ENCODE results near the gene FBRS. TPM values are rescaled to one million over a fixed set of nuclear protein-coding genes. Genes with fewer than 3 reads are reported as not detected.

FBRS gene
- total RNA-seq, 1 donor from 2014 or later, result 27.8 TPM

DNA sequence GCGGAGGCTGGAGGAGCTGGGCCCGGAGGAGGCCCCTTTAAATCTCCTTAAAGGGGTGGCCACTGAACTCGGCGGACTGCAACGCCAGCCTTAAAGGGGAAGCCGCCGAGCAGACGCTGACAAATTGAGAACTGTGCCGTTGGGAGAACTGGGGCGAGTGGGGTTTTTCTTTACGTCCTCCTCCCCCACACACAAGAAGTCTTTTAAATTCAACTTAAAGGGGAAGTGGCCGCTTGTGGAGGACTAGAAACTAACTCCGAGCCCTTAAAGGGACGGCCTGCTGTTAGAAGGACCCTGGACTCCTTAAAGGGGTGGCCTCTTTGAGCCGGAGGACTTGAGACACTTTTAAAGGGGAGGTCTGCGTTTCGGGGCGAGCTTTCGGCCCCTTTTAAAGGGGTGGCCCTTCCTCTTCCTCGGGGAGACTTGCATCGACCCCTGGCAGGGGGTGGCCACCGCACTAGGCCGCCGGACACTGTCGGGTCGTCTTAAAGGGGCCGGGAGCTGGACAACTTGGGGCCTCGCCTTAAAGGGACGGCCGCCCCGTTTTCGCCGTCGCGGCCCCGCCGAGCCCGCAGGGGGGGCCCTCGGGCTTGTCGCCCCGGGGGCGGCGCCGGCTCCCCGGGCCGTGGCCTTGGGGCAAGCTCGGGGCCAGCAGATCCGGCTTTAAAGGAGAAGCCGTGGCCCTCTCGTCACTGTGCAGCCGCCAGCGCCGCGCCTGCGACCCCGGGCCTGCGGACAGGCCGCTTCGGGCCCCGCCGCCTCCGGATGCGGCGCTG, 688 bp downstream of the FBRS start:
- Histone ChIP-seq H3K36me3 (peaks cover 65% of the 10 kb centered on the region), H3K4me1 (peaks cover 63% of the 10 kb centered on the region)

DNA sequence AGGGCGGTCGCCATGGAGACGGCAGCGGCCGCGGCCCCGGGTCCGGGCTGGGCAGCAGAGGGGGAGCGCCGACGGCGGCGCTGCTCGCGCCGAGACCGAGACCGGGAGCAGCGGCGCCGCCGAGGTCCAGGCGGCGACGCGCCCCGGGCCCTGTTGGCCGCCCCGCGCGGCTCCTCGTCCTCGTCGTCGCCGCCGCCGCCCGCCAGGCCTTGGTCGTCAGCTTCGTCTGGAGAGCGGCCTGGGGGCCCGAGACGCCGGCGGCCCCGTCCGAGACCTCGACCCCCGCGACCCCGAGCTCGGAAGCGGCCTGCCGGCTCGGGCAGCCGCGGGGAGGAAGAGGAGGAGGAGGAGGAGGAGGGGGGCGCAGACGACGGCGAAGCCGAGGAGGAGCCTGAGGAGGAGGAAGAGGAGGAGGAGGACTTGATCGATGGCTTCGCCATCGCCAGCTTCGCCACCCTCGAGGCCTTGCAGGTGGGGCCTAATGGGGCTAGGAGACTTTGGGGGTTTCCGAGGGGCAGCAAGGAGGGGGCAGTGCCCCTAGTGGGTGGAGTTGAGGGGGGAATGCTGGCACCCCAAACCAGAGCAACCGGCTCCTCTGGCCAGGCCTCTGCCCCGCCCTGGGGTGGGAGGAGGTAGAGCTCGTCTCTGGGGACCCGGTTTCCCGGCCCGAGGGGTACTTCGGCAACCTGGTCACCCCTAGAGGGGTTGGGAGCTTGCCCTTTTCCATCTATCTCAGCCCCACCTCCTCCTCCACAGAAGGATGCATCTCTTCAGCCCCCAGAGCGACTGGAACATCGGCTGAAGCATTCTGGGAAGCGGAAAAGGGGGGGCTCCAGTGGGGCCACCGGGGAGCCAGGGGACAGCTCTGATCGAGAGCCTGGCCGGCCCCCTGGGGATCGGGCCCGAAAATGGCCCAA, 1.5 kb downstream of the FBRS start:
- Histone ChIP-seq H3K27me3 (ENCODE audit: low read depth) (no peaks in the 10 kb centered on the region), H3K9me3 (replicated peaks) (no peaks in the 10 kb centered on the region), H3K4me3 (peak overlapping the region; percentile 88), H3K4me1 (peaks cover 65% of the 10 kb centered on the region), H3K36me3 (peaks cover 64% of the 10 kb centered on the region), H3K27ac (replicated peaks) (peak overlapping the region; percentile 100)
- intact Hi-C loops (cut with micrococcal nuclease), result no loop called here
- no peak for DNase-seq
- TF ChIP-seq, protein P1, sequence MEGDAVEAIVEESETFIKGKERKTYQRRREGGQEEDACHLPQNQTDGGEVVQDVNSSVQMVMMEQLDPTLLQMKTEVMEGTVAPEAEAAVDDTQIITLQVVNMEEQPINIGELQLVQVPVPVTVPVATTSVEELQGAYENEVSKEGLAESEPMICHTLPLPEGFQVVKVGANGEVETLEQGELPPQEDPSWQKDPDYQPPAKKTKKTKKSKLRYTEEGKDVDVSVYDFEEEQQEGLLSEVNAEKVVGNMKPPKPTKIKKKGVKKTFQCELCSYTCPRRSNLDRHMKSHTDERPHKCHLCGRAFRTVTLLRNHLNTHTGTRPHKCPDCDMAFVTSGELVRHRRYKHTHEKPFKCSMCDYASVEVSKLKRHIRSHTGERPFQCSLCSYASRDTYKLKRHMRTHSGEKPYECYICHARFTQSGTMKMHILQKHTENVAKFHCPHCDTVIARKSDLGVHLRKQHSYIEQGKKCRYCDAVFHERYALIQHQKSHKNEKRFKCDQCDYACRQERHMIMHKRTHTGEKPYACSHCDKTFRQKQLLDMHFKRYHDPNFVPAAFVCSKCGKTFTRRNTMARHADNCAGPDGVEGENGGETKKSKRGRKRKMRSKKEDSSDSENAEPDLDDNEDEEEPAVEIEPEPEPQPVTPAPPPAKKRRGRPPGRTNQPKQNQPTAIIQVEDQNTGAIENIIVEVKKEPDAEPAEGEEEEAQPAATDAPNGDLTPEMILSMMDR (IDR thresholded peaks at IDR 0.05; ENCODE audit: borderline replicate concordance), result no peak

More for the DNA sequence above, 688 bp downstream of the FBRS start:
- intact Hi-C loops (cut with micrococcal nuclease), result no loop called here
- Histone ChIP-seq H3K27ac (replicated peaks) (peak overlapping the region; percentile 100), H3K9me3 (replicated peaks) (no peaks in the 10 kb centered on the region), H3K27me3 (ENCODE audit: low read depth) (no peaks in the 10 kb centered on the region), H3K4me3 (peak overlapping the region; percentile 88)
- TF ChIP-seq, protein P1 (IDR thresholded peaks at IDR 0.05; ENCODE audit: borderline replicate concordance), result peak; percentile 9
- peak; percentile 76 for DNase-seq

DNA sequence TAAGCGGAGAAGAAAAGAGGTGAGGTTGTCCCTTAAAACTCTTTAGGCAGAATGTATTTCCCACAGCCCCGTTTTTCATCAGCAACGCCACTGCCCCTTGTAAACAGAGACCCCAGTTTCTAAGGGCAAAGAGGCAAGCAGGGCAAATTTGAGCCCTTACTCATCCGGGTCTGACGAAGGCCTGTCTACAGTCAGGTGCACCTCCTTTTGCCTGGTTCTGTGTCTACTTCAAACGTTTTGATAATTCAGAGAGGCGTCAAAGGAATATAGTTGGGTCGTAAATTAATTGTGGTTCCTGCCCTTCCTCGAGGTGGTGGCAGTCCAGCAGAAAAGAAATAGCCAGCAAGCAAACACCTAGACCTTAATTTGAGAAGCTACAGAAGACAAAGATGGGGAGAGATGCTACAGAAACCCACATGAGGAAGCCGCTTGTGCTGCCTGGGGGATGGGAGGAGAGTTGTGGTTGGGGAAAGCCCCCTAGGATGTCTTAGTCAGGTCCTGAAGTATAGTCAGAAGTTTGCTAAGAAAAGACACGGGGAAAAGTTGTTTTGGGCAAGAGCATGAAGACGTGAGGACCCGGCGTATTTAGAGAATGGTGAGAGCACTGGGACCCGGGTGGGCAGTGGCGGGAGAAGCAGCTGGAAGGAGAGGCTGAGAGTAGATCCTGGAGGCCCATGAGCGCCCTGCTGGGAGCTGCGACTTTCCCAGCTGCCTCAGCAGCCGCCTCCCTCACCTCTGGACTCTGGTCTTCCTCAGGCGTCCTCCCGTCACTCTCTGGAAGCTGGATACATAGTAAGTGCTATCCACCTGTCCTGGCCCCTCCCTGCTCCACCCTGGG, 2.4 kb downstream of the FBRS start:
- H3K9me3 ChIP-seq (replicated peaks), result no peaks in the 10 kb centered on the region
- no peak for DNase-seq
- no peaks in the 10 kb centered on the region for H3K27me3 ChIP-seq (ENCODE audit: low read depth)
- peak overlapping the region; percentile 88 for H3K4me3 ChIP-seq
- peaks cover 72% of the 10 kb centered on the region for H3K4me1 ChIP-seq
- TF ChIP-seq, protein P1 (IDR thresholded peaks at IDR 0.05; ENCODE audit: borderline replicate concordance), result no peak
- peaks cover 64% of the 10 kb centered on the region for H3K36me3 ChIP-seq
- intact Hi-C loops (cut with micrococcal nuclease), result no loop called here
- peak overlapping the region; percentile 100 for H3K27ac ChIP-seq (replicated peaks)

DNA sequence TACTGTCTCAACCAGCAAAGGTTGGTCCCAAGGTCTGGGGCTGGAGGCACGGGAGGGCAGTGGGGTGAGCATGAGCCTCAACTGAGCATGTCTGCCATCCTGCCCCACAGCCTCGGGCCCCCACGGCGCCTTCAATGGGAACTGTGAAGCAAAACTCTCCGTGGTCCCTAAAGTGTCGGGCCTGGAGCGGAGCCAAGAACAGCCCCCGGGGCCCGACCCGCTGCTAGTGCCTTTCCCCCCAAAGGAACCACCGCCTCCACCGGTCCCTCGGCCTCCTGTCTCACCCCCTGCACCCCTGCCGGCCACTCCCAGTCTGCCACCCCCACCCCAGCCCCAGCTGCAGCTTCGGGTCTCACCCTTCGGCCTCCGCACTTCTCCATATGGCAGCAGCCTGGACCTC, 4.2 kb downstream of the FBRS start:
- Histone ChIP-seq H3K9me3 (replicated peaks) (no peaks in the 10 kb centered on the region), H3K4me1 (peaks cover 60% of the 10 kb centered on the region), H3K27ac (replicated peaks) (no peak overlapping the region), H3K4me3 (no peak overlapping the region), H3K27me3 (ENCODE audit: low read depth) (no peaks in the 10 kb centered on the region), H3K36me3 (peaks cover 71% of the 10 kb centered on the region)
- intact Hi-C loops (cut with micrococcal nuclease), result no loop called here
- DNase-seq, result no peak
- TF ChIP-seq, protein P1 (IDR thresholded peaks at IDR 0.05; ENCODE audit: borderline replicate concordance), result no peak

DNA sequence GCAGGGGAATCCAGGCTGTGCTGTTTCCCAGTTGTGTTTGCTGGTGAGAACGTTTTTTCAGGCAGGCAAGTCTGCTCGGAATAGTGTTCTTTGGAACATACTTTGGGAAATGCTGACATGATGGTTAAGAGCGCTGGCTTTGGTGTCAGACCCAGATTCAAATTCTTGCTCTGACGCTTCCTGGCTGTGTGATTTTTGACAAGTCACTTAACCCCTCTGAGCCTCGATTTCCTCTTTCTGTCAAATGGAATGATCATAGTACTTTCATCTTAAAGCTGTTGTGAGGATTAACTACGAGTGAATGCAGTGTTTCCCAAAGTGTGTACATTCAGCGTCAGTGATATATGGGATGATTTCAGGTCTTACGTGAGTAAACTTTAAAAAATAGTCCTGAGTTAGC, 4.8 kb downstream of the FBRS start:
- intact Hi-C loops (cut with micrococcal nuclease), result no loop called here
- H3K4me1 ChIP-seq, result peaks cover 58% of the 10 kb centered on the region
- H3K27me3 ChIP-seq (ENCODE audit: low read depth), result no peaks in the 10 kb centered on the region
- no peaks in the 10 kb centered on the region for H3K9me3 ChIP-seq (replicated peaks)
- H3K27ac ChIP-seq (replicated peaks), result no peak overlapping the region
- TF ChIP-seq, protein P1 (IDR thresholded peaks at IDR 0.05; ENCODE audit: borderline replicate concordance), result no peak
- H3K4me3 ChIP-seq, result no peak overlapping the region
- H3K36me3 ChIP-seq, result peaks cover 77% of the 10 kb centered on the region
- DNase-seq, result no peak

Measured in left ventricle myocardium inferior (tissue), 1 donor.